Measurements from ENCODE around the gene CYP2B6. TPM values are rescaled to one million over a fixed set of nuclear protein-coding genes. Genes with fewer than 3 reads are reported as not detected.
"Not testable (repeated sequence)": the region's sequence is repeated elsewhere in the genome, so short reads cannot be mapped to it uniquely, and the experiment has no call there.

The CYP2B6 gene
- total RNA-seq, 6 experiments from 2014 or later, result 7.9 to 5,721 (median 385) TPM

GRCh38 chr19:40981591-40981990, 9.5 kb upstream of the CYP2B6 start:
- intact Hi-C loops (cut with DNase I), result no loop called here
- H3K36me3 ChIP-seq, result no peaks in the 10 kb centered on the region
- no peak for DNase-seq
- TF ChIP-seq POLR2A (IDR thresholded peaks at IDR 0.05) (no peak), CTCF (IDR thresholded peaks at IDR 0.05) (no peak)
- no peak for ATAC-seq
- 54% methylated on average over 4 of the region's 4 CpGs for WGBS (ENCODE audit: insufficient coverage, low coverage, low lambda C conversion rate, missing lambda C conversion rate)
- H3K9me3 ChIP-seq, result no peaks in the 10 kb centered on the region
- H3K27me3 ChIP-seq, result no peaks in the 10 kb centered on the region
- peaks cover 0 to 72% (median 20%) of the 10 kb centered on the region in 4 donors for H3K4me1 ChIP-seq
- peak overlapping the region in 1 of 3 donors; percentile 9 for H3K4me3 ChIP-seq
- peak overlapping the region in 2 of 3 donors; percentile 85 to 98 for H3K27ac ChIP-seq

GRCh38 chr19:40982594-40983101, 8.4 kb upstream of the CYP2B6 start:
- H3K9me3 ChIP-seq, result no peaks in the 10 kb centered on the region
- H3K4me3 ChIP-seq, result no peak overlapping the region
- no peak for TF ChIP-seq POLR2A (IDR thresholded peaks at IDR 0.05)
- no peak for TF ChIP-seq CTCF (IDR thresholded peaks at IDR 0.05)
- peak in 2 of 3 donors; percentile 84 to 90 for DNase-seq
- peak; percentile 69 to 86 (median 76) for ATAC-seq
- peak overlapping the region in 2 of 3 donors; percentile 85 to 98 for H3K27ac ChIP-seq
- peaks cover 0 to 68% (median 20%) of the 10 kb centered on the region in 4 donors for H3K4me1 ChIP-seq
- H3K36me3 ChIP-seq, result no peaks in the 10 kb centered on the region
- no peaks in the 10 kb centered on the region for H3K27me3 ChIP-seq
- 4% methylated on average over 2 of the region's 3 CpGs for WGBS (ENCODE audit: insufficient coverage, low coverage, low lambda C conversion rate, missing lambda C conversion rate)
- intact Hi-C loops (cut with DNase I), result no loop called here

- peaks cover 0 to 32% (median 0%) of the 10 kb centered on the region in 4 donors for H3K36me3 ChIP-seq
- peaks cover 0 to 32% (median 8%) of the 10 kb centered on the region in 4 donors for H3K4me1 ChIP-seq
- peak overlapping the region in 1 of 3 donors; percentile 62 for H3K4me3 ChIP-seq
- WGBS (ENCODE audit: insufficient coverage, low coverage, low lambda C conversion rate, missing lambda C conversion rate), result 22% methylated on average over 6 of the region's 7 CpGs
- TF ChIP-seq POLR2A (IDR thresholded peaks at IDR 0.05) (no peak), CTCF (IDR thresholded peaks at IDR 0.05) (no peak)
- intact Hi-C loops (cut with DNase I), result no loop called here
- H3K27ac ChIP-seq, result peak overlapping the region in 2 of 3 donors; percentile 52 to 98
- no peaks in the 10 kb centered on the region for H3K27me3 ChIP-seq
- ATAC-seq (peak; percentile 42 to 70 (median 57)), DNase-seq (peak in 2 of 3 donors; percentile 83 to 85)
- H3K9me3 ChIP-seq, result no peaks in the 10 kb centered on the region
These were observed 1.6 kb upstream of the CYP2B6 start for GRCh38 chr19:40989453-40989852.

- Histone ChIP-seq H3K4me3 (peak overlapping the region in 1 of 3 donors; percentile 62), H3K9me3 (no peaks in the 10 kb centered on the region), H3K36me3 (peaks cover 0 to 76% (median 0%) of the 10 kb centered on the region in 4 donors), H3K27ac (peak overlapping the region in 2 of 3 donors; percentile 85 to 98), H3K4me1 (peaks cover 0 to 7% (median 0%) of the 10 kb centered on the region in 4 donors), H3K27me3 (no peaks in the 10 kb centered on the region)
- DNase-seq (no peak), ATAC-seq (peak in 2 of 4 donors; percentile 6)
- intact Hi-C loops (cut with DNase I), result no loop called here
- 61% methylated on average over 2 of the region's 2 CpGs for WGBS (ENCODE audit: insufficient coverage, low coverage, low lambda C conversion rate, missing lambda C conversion rate)
- TF ChIP-seq POLR2A (IDR thresholded peaks at IDR 0.05) (no peak), CTCF (IDR thresholded peaks at IDR 0.05) (no peak)
These were observed 4.3 kb downstream of the CYP2B6 start for GRCh38 chr19:40995355-40995754.

- H3K9me3 ChIP-seq; intact Hi-C loops (cut with DNase I); DNase-seq; H3K27me3 ChIP-seq; H3K4me3 ChIP-seq; H3K27ac ChIP-seq; ATAC-seq: not testable (repeated sequence)
- peaks cover 0 to 85% (median under 1%) of the 10 kb centered on the region in 4 donors for H3K36me3 ChIP-seq
- H3K4me1 ChIP-seq, result peaks cover 0 to 11% (median 0%) of the 10 kb centered on the region in 4 donors
- 67% methylated on average over 2 of the region's 2 CpGs for WGBS (ENCODE audit: insufficient coverage, low coverage, low lambda C conversion rate, missing lambda C conversion rate)
These were observed 7.9 kb downstream of the CYP2B6 start for GRCh38 chr19:40999018-40999417.
